Progenitor cell of endocrine pancreas (in vitro differentiated cells): ENCODE results near the gene SERTAD2. TPM values are rescaled to one million over a fixed set of nuclear protein-coding genes. Genes with fewer than 3 reads are reported as not detected.
A peak's percentile ranks its signal among the peaks of the same experiment; 100 is the strongest.

Source experiments
- DNase-seq: peaks from one replicate; pipeline ENCODE4 v3.0.0; 2021; ENCODE audit warnings: low spot score; ENCODE audit not compliant: unreplicated experiment
- H3K27ac Mint-ChIP-seq: 2 replicates; pipeline ENCODE4 v1.8.0; 2021; ENCODE audit warnings: mild to moderate bottlenecking, moderate library complexity, mixed read lengths
- H3K27me3 Mint-ChIP-seq: 2 replicates; pipeline ENCODE4 v1.8.0; 2021; ENCODE audit warnings: mixed read lengths
- H3K36me3 Mint-ChIP-seq: 2 replicates; pipeline ENCODE4 v1.8.0; 2022; ENCODE audit warnings: mixed read lengths; ENCODE audit not compliant: insufficient read depth
- H3K4me1 Mint-ChIP-seq: 2 replicates; pipeline ENCODE4 v1.8.0; 2021; ENCODE audit warnings: low read depth, mixed read lengths
- H3K4me3 Mint-ChIP-seq: 2 replicates; pipeline ENCODE4 v1.8.0; 2021; ENCODE audit warnings: low read depth, mild to moderate bottlenecking, moderate library complexity, mixed read lengths
- H3K9me3 Mint-ChIP-seq: 2 replicates; pipeline ENCODE4 v1.8.0; 2021; ENCODE audit warnings: low read depth, mixed read lengths
- CTCF ChIP-seq: fragments of 200-600 bp; sonication (generic); IDR thresholded peaks from one replicate; pipeline ENCODE4 v1.5.0; 2021; ENCODE audit warnings: antibody characterized with exemption, mild to moderate bottlenecking; ENCODE audit not compliant: unreplicated experiment
- total RNA-seq: library from RNA; stranded (reverse); gene quantifications from 2 replicates; pipeline ENCODE4 v1.2.1, GENCODE V29; 2021

SERTAD2 gene
- total RNA-seq, 1 donor from 2014 or later: 19.0 TPM

- Mint-ChIP-seq H3K4me3 (no peak overlapping the region), H3K27ac (no peak overlapping the region), H3K4me1 (no peaks in the 10 kb centered on the region), H3K27me3 (no peaks in the 10 kb centered on the region), H3K36me3 (peaks cover 12% of the 10 kb centered on the region), H3K9me3 (no peaks in the 10 kb centered on the region)
- DNase-seq: no peak
- TF ChIP-seq CTCF: no peak
Observed at GRCh38 chr2:64591188-64591587, 62.5 kb downstream of the SERTAD2 start.

GRCh38 chr2:64587561-64587960 is 66.2 kb downstream of the SERTAD2 start:
- no peak for DNase-seq
- H3K4me1 Mint-ChIP-seq: no peaks in the 10 kb centered on the region
- H3K4me3 Mint-ChIP-seq: no peak overlapping the region
- no peak for TF ChIP-seq CTCF
- H3K36me3 Mint-ChIP-seq: peaks cover 12% of the 10 kb centered on the region
- H3K27ac Mint-ChIP-seq: no peak overlapping the region
- no peaks in the 10 kb centered on the region for H3K9me3 Mint-ChIP-seq
- H3K27me3 Mint-ChIP-seq: no peaks in the 10 kb centered on the region

- Mint-ChIP-seq H3K4me1 (no peaks in the 10 kb centered on the region), H3K36me3 (peaks cover 9% of the 10 kb centered on the region)
Observed at GRCh38 chr2:64586883-64587481, 66.7 kb downstream of the SERTAD2 start.

GRCh38 chr2:64586054-64586453 is 67.7 kb downstream of the SERTAD2 start:
- H3K36me3 Mint-ChIP-seq: peaks cover 9% of the 10 kb centered on the region
- DNase-seq: no peak
- no peak overlapping the region for H3K27ac Mint-ChIP-seq
- H3K9me3 Mint-ChIP-seq: no peaks in the 10 kb centered on the region
- no peak overlapping the region for H3K4me3 Mint-ChIP-seq
- H3K4me1 Mint-ChIP-seq: no peaks in the 10 kb centered on the region
- H3K27me3 Mint-ChIP-seq: no peaks in the 10 kb centered on the region
- no peak for TF ChIP-seq CTCF

More at GRCh38 chr2:64586883-64587481, 66.7 kb downstream of the SERTAD2 start:
- Mint-ChIP-seq H3K4me3 (no peak overlapping the region), H3K27ac (peak overlapping the region; percentile 44), H3K27me3 (no peaks in the 10 kb centered on the region), H3K9me3 (no peaks in the 10 kb centered on the region)
- TF ChIP-seq CTCF: peak; percentile 75
- no peak for DNase-seq

- DNase-seq: no peak
- H3K4me3 Mint-ChIP-seq: no peak overlapping the region
- H3K27ac Mint-ChIP-seq: no peak overlapping the region
- no peaks in the 10 kb centered on the region for H3K4me1 Mint-ChIP-seq
- no peaks in the 10 kb centered on the region for H3K27me3 Mint-ChIP-seq
- TF ChIP-seq CTCF: no peak
- H3K9me3 Mint-ChIP-seq: no peaks in the 10 kb centered on the region
- H3K36me3 Mint-ChIP-seq: peaks cover 7% of the 10 kb centered on the region
Observed at GRCh38 chr2:64582774-64583340, 70.9 kb downstream of the SERTAD2 start.
